MM.1S (cell line): ENCODE measurements around the gene SEPTIN14.

Experiments
- DNase-seq: peaks from one replicate; pipeline ENCODE4 v3.0.0-alpha.2; 2015
- H2AFZ ChIP-seq: fragments of 300-600 bp; sonication (generic); 2 replicates; pipeline ENCODE4 v1.6.0; 2016; ENCODE audit warnings: antibody characterized with exemption, low read length
- H3F3A ChIP-seq: fragments of 300-600 bp; sonication (generic); 2 replicates; pipeline ENCODE4 v1.6.1; 2016; ENCODE audit warnings: mild to moderate bottlenecking, antibody characterized with exemption, low read length, moderate library complexity, mixed read lengths; ENCODE audit not compliant: insufficient read depth
- H3K27ac ChIP-seq: fragments of 300-600 bp; sonication (generic); 2 replicates; pipeline ENCODE4 v1.5.1; 2016; ENCODE audit warnings: mild to moderate bottlenecking, low read length
- H3K27me3 ChIP-seq: fragments of 300-600 bp; sonication (generic); replicated peaks from 2 replicates; pipeline ENCODE4 v1.6.0; 2016; ENCODE audit warnings: low read length; ENCODE audit not compliant: insufficient read depth
- H3K36me3 ChIP-seq: fragments of 300-600 bp; sonication (generic); replicated peaks from 2 replicates; pipeline ENCODE4 v1.6.1; 2016; ENCODE audit warnings: mild to moderate bottlenecking, low read length, mixed read lengths; ENCODE audit not compliant: insufficient read depth
- H3K4me1 ChIP-seq: fragments of 300-600 bp; sonication (generic); 2 replicates; pipeline ENCODE4 v1.6.1; 2016; ENCODE audit warnings: low read length, mixed read lengths
- H3K4me2 ChIP-seq: fragments of 300-600 bp; sonication (generic); 2 replicates; pipeline ENCODE4 v1.6.0; 2016; ENCODE audit warnings: low read depth, low read length
- H3K4me3 ChIP-seq: fragments of 300-600 bp; sonication (generic); 2 replicates; pipeline ENCODE4 v1.5.1; 2016; ENCODE audit warnings: low read length, mixed read lengths
- H3K79me2 ChIP-seq: fragments of 300-600 bp; sonication (generic); 2 replicates; pipeline ENCODE4 v1.6.1; 2016; ENCODE audit warnings: mixed run types, low read length, mixed read lengths
- H3K9ac ChIP-seq: fragments of 300-600 bp; sonication (generic); 2 replicates; pipeline ENCODE4 v1.6.1; 2016; ENCODE audit warnings: low read length, mixed read lengths
- H3K9me2 ChIP-seq: fragments of 300-600 bp; sonication (generic); replicated peaks from 2 replicates; pipeline ENCODE4 v1.6.1; 2016; ENCODE audit warnings: mild to moderate bottlenecking, low read length, mixed read lengths; ENCODE audit not compliant: insufficient read depth
- H3K9me3 ChIP-seq: fragments of 300-600 bp; sonication (generic); replicated peaks from 2 replicates; pipeline ENCODE4 v1.6.1; 2016; ENCODE audit warnings: mild to moderate bottlenecking, low read length, mixed read lengths; ENCODE audit not compliant: insufficient read depth
- H4K20me1 ChIP-seq: fragments of 300-600 bp; sonication (generic); 2 replicates; pipeline ENCODE4 v1.6.1; 2016; ENCODE audit warnings: mild to moderate bottlenecking, low read length, moderate library complexity, mixed read lengths; ENCODE audit not compliant: insufficient read depth
- EZH2 ChIP-seq: fragments of 300-600 bp; sonication (generic); optimal IDR thresholded peaks from 2 replicates; pipeline ENCODE3; 2017; ENCODE audit warnings: low read depth, mild to moderate bottlenecking, antibody characterized with exemption, low read length, mixed read lengths
- EZH2phosphoT487 ChIP-seq: fragments of 300-600 bp; sonication (generic); IDR thresholded peaks from 2 replicates; pipeline ENCODE4 v1.6.1; 2018; ENCODE audit warnings: antibody characterized with exemption, low read length
- TF ChIP-seq, protein P1 (sequence below): fragments of 300-600 bp; sonication (generic); IDR thresholded peaks from 2 replicates; pipeline ENCODE4 v1.5.1; 2016; ENCODE audit warnings: antibody characterized with exemption, low read length, mixed read lengths

The SEPTIN14 gene

DNA sequence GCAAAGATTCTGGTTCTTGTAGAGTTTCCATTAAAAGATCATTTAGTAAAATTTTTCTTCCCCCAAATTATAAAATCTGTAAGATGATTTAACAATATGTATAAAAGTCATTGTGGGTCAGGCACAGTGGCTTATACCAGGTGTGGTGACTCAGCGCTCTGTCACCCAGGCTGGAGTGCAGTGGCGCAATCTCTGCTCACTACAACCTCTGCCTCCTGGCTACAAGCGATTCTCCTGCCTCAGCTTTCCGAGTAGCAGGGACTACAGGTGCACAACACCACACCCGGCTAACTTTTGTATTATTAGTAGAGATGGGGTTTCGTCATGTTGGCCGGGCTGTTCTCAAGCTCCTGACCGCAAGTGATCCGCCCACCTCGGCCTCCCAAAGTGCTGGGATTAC, 68.0 kb downstream of the SEPTIN14 start:
- Histone ChIP-seq H3F3A (no peaks in the 10 kb centered on the region), H4K20me1 (no peaks in the 10 kb centered on the region), H3K9ac (no peak overlapping the region), H3K9me2 (no peaks in the 10 kb centered on the region), H2AFZ (no peak overlapping the region), H3K27ac (no peak overlapping the region), H3K4me1 (no peaks in the 10 kb centered on the region), H3K79me2 (no peaks in the 10 kb centered on the region), H3K4me3 (no peak overlapping the region), H3K9me3 (no peaks in the 10 kb centered on the region), H3K36me3 (no peaks in the 10 kb centered on the region), H3K4me2 (no peak overlapping the region), H3K27me3 (no peaks in the 10 kb centered on the region)
- DNase-seq = no peak
- TF ChIP-seq, protein P1, sequence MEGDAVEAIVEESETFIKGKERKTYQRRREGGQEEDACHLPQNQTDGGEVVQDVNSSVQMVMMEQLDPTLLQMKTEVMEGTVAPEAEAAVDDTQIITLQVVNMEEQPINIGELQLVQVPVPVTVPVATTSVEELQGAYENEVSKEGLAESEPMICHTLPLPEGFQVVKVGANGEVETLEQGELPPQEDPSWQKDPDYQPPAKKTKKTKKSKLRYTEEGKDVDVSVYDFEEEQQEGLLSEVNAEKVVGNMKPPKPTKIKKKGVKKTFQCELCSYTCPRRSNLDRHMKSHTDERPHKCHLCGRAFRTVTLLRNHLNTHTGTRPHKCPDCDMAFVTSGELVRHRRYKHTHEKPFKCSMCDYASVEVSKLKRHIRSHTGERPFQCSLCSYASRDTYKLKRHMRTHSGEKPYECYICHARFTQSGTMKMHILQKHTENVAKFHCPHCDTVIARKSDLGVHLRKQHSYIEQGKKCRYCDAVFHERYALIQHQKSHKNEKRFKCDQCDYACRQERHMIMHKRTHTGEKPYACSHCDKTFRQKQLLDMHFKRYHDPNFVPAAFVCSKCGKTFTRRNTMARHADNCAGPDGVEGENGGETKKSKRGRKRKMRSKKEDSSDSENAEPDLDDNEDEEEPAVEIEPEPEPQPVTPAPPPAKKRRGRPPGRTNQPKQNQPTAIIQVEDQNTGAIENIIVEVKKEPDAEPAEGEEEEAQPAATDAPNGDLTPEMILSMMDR = no peak
- TF ChIP-seq EZH2phosphoT487 (no peak), EZH2 (no peak)

- H3K4me2 ChIP-seq = no peak overlapping the region
- H3K9me3 ChIP-seq = no peaks in the 10 kb centered on the region
- H4K20me1 ChIP-seq = no peaks in the 10 kb centered on the region
- H3K36me3 ChIP-seq = no peaks in the 10 kb centered on the region
- no peak overlapping the region for H3K9ac ChIP-seq
- no peak for DNase-seq
- H3K27me3 ChIP-seq = no peaks in the 10 kb centered on the region
- no peaks in the 10 kb centered on the region for H3K79me2 ChIP-seq
- H3K9me2 ChIP-seq = no peaks in the 10 kb centered on the region
- H3F3A ChIP-seq = no peaks in the 10 kb centered on the region
- H2AFZ ChIP-seq = no peak overlapping the region
- TF ChIP-seq, protein P1 = no peak
- TF ChIP-seq EZH2phosphoT487 = no peak
- no peak for TF ChIP-seq EZH2
- no peaks in the 10 kb centered on the region for H3K4me1 ChIP-seq
- H3K4me3 ChIP-seq = no peak overlapping the region
- H3K27ac ChIP-seq = no peak overlapping the region
Measured at GRCh38 chr7:55792048-55792447, 70.5 kb downstream of the SEPTIN14 start.

DNA sequence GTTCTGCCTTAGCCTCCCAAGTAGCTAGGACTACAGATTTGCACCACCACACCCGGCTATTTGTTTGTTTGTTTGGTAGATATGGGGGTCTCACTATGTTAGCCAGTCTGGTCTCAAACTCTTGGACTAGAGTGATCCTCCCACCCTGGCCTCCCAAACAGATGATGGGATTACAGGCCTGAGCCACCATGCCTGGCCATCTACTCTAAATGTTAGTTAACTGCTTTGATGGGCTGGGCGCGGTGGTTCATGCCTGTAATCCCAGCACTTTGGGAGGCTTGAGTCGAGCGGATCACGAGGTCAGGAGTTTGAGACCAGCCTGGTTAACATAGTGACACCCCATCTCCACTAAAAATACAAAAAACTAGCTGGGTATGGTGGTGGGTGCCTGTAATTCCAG, 74.8 kb downstream of the SEPTIN14 start:
- DNase-seq = no peak
- no peaks in the 10 kb centered on the region for H3K4me1 ChIP-seq

More for the DNA sequence above, 74.8 kb downstream of the SEPTIN14 start:
- Histone ChIP-seq H3K9me2 (no peaks in the 10 kb centered on the region), H3F3A (no peaks in the 10 kb centered on the region), H2AFZ (no peak overlapping the region), H3K27ac (no peak overlapping the region), H3K79me2 (no peaks in the 10 kb centered on the region), H3K9ac (no peak overlapping the region), H3K9me3 (no peaks in the 10 kb centered on the region), H3K4me2 (no peak overlapping the region), H3K4me3 (no peak overlapping the region), H3K36me3 (no peaks in the 10 kb centered on the region), H3K27me3 (no peaks in the 10 kb centered on the region), H4K20me1 (no peaks in the 10 kb centered on the region)
- TF ChIP-seq, protein P1 = no peak
- TF ChIP-seq EZH2phosphoT487 (no peak), EZH2 (no peak)
